Fibroblast of lung (primary cell): ENCODE measurements around the gene BLTP1. TPM values are rescaled to one million over a fixed set of nuclear protein-coding genes. Genes with fewer than 3 reads are reported as not detected.

Source experiments
- DNase-seq, 2 donors: peaks; one replicate each; pipeline versions ENCODE4 v3.0.0 to v3.0.0-alpha.2; 2010; ENCODE audit warnings: low read depth in 2 of 2
- H2AFZ ChIP-seq: 2 replicates; pipeline ENCODE4 v1.5.1; 2012; ENCODE audit warnings: low read length, control low read depth, inconsistent platforms
- H3K27ac ChIP-seq: 2 replicates; pipeline ENCODE4 v1.5.1; 2011; ENCODE audit warnings: low read length, control low read depth; ENCODE audit not compliant: insufficient read depth
- H3K27me3 ChIP-seq: 2 replicates; pipeline ENCODE4 v1.5.1; 2011; ENCODE audit warnings: mild to moderate bottlenecking, low read length; ENCODE audit not compliant: control insufficient read depth, insufficient read depth
- H3K36me3 ChIP-seq: 2 replicates; pipeline ENCODE4 v1.5.1; 2011; ENCODE audit warnings: low read length; ENCODE audit not compliant: control insufficient read depth, insufficient read depth
- H3K4me1 ChIP-seq: 2 replicates; pipeline ENCODE4 v1.5.1; 2011; ENCODE audit warnings: low read length; ENCODE audit not compliant: control insufficient read depth, insufficient read depth; ENCODE audit errors: extremely low read depth
- H3K4me2 ChIP-seq: 2 replicates; pipeline ENCODE4 v1.5.1; 2011; ENCODE audit warnings: low read length, control low read depth; ENCODE audit not compliant: insufficient read depth; ENCODE audit errors: extremely low read depth
- H3K4me3 ChIP-seq, 4 experiments: fragments of 200-600 bp in 1 of 4; sonication (generic) in 1 of 4; replicated peaks in 1 of 4; 2 replicates each; pipeline ENCODE4 v1.5.1; 2011 to 2016; ENCODE audit warnings: low read length in 4 of 4, low read depth in 3 of 4, mild to moderate bottlenecking in 3 of 4, control low read depth in 2 of 4, inconsistent platforms in 1 of 4, mixed read lengths in 1 of 4; ENCODE audit not compliant: insufficient read depth in 1 of 4; ENCODE audit errors: control extremely low read depth in 1 of 4
- H3K79me2 ChIP-seq: 2 replicates; pipeline ENCODE4 v1.5.1; 2012; ENCODE audit warnings: mild to moderate bottlenecking, low read length, inconsistent platforms; ENCODE audit not compliant: control insufficient read depth, insufficient read depth
- H3K9ac ChIP-seq: 2 replicates; pipeline ENCODE4 v1.5.1; 2011; ENCODE audit warnings: mild to moderate bottlenecking, low read length, control low read depth; ENCODE audit not compliant: insufficient read depth
- H3K9me3 ChIP-seq: 2 replicates; pipeline ENCODE4 v1.5.1; 2012; ENCODE audit warnings: low read depth, low read length; ENCODE audit not compliant: control insufficient read depth, insufficient read depth
- H4K20me1 ChIP-seq: 2 replicates; pipeline ENCODE4 v1.5.1; 2011; ENCODE audit warnings: low read length; ENCODE audit not compliant: control insufficient read depth, insufficient read depth; ENCODE audit errors: extremely low read depth
- EZH2 ChIP-seq: IDR thresholded peaks from 2 replicates; pipeline ENCODE4 v1.5.1; 2012; ENCODE audit warnings: low read length, control low read depth, mild to moderate bottlenecking; ENCODE audit errors: missing control alignments
- polyA minus RNA-seq: library from RNA; depleted of rRNA, polyadenylated mRNA; stranded (reverse); fragments of >200 nt; gene quantifications from 2 replicates; pipeline ENCODE4 v1.2.3, GENCODE V29; 2011; ENCODE audit warnings: low replicate concordance
- polyA plus RNA-seq, 2 donors: library from polyadenylated mRNA; depleted of rRNA in 1 of 2; stranded (reverse) in 1 of 2; unstranded in 1 of 2; fragments of >200 nt; gene quantifications; 2 replicates each; pipeline ENCODE4 v1.2.1, GENCODE V29; 2011 to 2012; ENCODE audit warnings: missing spikeins in 1 of 2
- total RNA-seq: library from RNA; depleted of rRNA; stranded (reverse); fragments of >200 nt; gene quantifications from 2 replicates; pipeline ENCODE4 v1.2.1, GENCODE V29; 2014
- TF ChIP-seq, protein P1 (sequence below), 2 donors: IDR thresholded peaks in 1 of 2; conservative IDR thresholded peaks in 1 of 2; 1 replicate in 1 of 2; 2 replicates in 1 of 2; pipeline ENCODE4 v1.5.1; 2011 to 2012; ENCODE audit warnings: low read length in 2 of 2, control low read depth in 1 of 2, inconsistent platforms in 1 of 2, low read depth in 1 of 2, mild to moderate bottlenecking in 1 of 2

The BLTP1 gene, protein sequence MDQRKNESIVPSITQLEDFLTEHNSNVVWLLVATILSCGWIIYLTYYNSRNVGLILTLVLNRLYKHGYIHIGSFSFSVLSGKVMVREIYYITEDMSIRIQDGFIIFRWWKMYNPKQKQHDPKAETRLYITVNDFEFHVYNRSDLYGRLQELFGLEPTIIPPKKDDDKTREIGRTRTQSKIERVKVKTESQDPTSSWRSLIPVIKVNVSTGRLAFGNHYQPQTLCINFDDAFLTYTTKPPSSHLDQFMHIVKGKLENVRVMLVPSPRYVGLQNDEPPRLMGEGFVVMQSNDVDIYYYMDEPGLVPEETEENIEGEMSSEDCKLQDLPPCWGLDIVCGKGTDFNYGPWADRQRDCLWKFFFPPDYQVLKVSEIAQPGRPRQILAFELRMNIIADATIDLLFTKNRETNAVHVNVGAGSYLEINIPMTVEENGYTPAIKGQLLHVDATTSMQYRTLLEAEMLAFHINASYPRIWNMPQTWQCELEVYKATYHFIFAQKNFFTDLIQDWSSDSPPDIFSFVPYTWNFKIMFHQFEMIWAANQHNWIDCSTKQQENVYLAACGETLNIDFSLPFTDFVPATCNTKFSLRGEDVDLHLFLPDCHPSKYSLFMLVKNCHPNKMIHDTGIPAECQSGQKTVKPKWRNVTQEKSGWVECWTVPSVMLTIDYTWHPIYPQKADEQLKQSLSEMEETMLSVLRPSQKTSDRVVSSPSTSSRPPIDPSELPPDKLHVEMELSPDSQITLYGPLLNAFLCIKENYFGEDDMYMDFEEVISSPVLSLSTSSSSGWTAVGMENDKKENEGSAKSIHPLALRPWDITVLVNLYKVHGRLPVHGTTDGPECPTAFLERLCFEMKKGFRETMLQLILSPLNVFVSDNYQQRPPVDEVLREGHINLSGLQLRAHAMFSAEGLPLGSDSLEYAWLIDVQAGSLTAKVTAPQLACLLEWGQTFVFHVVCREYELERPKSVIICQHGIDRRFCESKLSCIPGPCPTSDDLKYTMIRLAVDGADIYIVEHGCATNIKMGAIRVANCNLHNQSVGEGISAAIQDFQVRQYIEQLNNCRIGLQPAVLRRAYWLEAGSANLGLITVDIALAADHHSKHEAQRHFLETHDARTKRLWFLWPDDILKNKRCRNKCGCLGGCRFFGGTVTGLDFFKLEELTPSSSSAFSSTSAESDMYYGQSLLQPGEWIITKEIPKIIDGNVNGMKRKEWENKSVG (N-terminal part only)
- total RNA-seq (90.7 and 130 TPM in 2 replicates), polyA plus RNA-seq (34.1 and 52.5 TPM in 2 replicates), polyA minus RNA-seq (64.1 and 65.4 TPM in 2 replicates)
- 18.7 and 28.3 TPM in 2 replicates for polyA plus RNA-seq (2012)

DNA sequence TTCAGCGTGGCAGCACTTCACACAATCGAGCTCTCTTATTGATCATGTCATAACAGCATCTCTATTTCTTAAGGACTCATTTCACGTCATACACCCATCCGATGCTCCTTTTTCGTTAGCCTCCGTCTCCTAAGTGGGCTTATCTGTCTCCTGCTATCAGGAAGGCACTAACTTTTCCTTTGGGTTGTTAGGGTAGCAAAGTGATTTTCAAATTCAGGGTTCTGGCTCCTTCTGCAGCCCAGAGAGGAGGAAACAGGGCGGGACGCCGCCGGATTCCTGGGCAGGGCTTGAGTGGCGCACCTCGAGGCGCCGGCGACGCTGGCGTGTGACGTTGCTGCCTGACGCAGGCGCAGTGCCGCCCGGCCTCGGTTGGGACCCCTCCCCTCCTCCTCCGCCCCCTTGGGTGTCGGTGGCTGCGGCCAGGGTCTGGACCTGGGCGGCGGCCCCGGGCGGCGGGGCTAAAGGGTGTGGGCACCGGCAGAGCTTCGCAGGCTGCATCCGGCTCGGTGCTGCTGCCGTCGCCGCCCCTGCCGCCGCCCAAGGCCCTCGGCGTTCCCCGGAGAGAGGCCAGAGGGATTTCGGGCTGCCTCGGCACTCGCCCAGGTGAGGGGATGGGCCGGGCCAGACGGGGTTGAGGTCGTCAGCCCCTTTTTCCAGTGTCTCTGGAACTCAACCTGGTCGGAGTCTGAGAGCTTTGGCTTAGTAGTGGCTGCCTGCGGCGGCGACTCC lies at the start of gene BLTP1:
Gene BLTP1 (plus strand): TSS at position 350 of the 729 bp plus-strand sequence. CDS start 18,317 bp downstream, outside the sequence.
- no peak for TF ChIP-seq EZH2
- TF ChIP-seq, protein P1, sequence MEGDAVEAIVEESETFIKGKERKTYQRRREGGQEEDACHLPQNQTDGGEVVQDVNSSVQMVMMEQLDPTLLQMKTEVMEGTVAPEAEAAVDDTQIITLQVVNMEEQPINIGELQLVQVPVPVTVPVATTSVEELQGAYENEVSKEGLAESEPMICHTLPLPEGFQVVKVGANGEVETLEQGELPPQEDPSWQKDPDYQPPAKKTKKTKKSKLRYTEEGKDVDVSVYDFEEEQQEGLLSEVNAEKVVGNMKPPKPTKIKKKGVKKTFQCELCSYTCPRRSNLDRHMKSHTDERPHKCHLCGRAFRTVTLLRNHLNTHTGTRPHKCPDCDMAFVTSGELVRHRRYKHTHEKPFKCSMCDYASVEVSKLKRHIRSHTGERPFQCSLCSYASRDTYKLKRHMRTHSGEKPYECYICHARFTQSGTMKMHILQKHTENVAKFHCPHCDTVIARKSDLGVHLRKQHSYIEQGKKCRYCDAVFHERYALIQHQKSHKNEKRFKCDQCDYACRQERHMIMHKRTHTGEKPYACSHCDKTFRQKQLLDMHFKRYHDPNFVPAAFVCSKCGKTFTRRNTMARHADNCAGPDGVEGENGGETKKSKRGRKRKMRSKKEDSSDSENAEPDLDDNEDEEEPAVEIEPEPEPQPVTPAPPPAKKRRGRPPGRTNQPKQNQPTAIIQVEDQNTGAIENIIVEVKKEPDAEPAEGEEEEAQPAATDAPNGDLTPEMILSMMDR (conservative IDR thresholded peaks at IDR 0.05 in 1 of 2, IDR thresholded peaks at IDR 0.05 in 1 of 2; ENCODE audit: low read depth in 1 of 2, low read length in 2 of 2): peak in 1 of 2 donors; percentile 18
- Histone ChIP-seq H4K20me1 (no peaks in the 10 kb centered on the region), H2AFZ (peak within 1 kb of the TSS; percentile 92), H3K27ac (peak within 1 kb of the TSS; percentile 77), H3K4me1 (no peaks in the 10 kb centered on the region), H3K79me2 (peaks cover 12% of the 10 kb centered on the region), H3K27me3 (no peaks in the 10 kb centered on the region), H3K36me3 (no peaks in the 10 kb centered on the region), H3K4me3 (peak within 1 kb of the TSS; percentile 65 to 93 (median 76)), H3K9me3 (no peaks in the 10 kb centered on the region), H3K4me2 (peak within 1 kb of the TSS; percentile 92), H3K9ac (peak within 1 kb of the TSS; percentile 82)
- peak; percentile 80 to 85 for DNase-seq

DNA sequence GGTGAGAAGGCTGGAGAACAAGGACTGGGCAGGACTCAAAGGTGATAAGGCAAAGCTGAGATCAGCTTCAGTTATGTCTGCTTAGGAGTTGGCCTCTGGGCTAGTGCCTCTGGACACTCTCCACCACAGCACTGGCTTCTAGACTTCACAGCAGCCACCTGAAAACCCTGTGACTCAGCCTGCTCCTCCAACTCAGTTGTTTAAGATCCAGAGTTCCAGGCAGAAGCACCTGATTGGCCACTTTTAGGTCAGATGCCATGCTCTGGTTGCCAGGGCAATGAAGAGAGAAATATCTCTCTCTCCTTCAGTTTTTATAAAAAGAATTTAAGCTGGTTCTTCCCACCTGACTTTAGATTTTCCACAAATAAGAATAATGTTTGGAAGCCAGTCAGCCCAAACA lies 47.9 kb upstream of the BLTP1 start:
- Histone ChIP-seq H3K79me2 (no peaks in the 10 kb centered on the region), H3K9me3 (no peaks in the 10 kb centered on the region), H3K27ac (no peak overlapping the region)

More for the DNA sequence above, 47.9 kb upstream of the BLTP1 start:
- no peaks in the 10 kb centered on the region for H3K27me3 ChIP-seq
- TF ChIP-seq, protein P1 (conservative IDR thresholded peaks at IDR 0.05 in 1 of 2, IDR thresholded peaks at IDR 0.05 in 1 of 2; ENCODE audit: low read depth in 1 of 2, low read length in 2 of 2): no peak
- TF ChIP-seq EZH2: no peak
- no peak overlapping the region for H2AFZ ChIP-seq
- no peaks in the 10 kb centered on the region for H3K4me1 ChIP-seq
- no peaks in the 10 kb centered on the region for H4K20me1 ChIP-seq
- H3K9ac ChIP-seq: no peak overlapping the region
- no peak overlapping the region for H3K4me2 ChIP-seq
- DNase-seq: peak in 1 of 2 donors; percentile 4
- H3K4me3 ChIP-seq: no peak overlapping the region
- H3K36me3 ChIP-seq: no peaks in the 10 kb centered on the region
